ENCODE results near the gene SNX30. TPM values are rescaled to one million over a fixed set of nuclear protein-coding genes. Genes with fewer than 3 reads are reported as not detected.

The SNX30 gene
- total RNA-seq, 1 experiment from 2014 or later, result 6.9 TPM

DNA sequence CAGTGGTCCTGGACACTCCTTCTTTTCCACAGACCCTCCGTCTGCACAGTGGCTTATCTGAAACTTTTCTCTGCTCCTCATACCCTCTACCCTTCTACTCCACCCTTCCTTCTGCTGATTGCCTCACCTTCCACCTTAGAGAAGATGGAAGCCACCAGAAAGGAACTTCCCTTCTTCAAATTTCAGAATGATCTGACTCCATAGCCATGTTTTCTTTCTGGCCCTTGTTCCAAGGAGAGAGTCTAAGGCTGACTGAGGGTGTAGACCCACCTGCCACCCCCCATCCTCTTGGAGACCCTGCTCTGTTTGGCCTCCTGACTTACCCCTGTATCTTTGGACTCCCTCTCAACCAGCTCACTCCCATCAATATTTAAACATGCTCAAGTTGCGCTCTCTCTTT, 7.4 kb downstream of the SNX30 start:
- H3K4me1 ChIP-seq (ENCODE audit: control insufficient read depth, insufficient read depth, low read length), result peaks cover 4% of the 10 kb centered on the region
- no peaks in the 10 kb centered on the region for H3K36me3 ChIP-seq (ENCODE audit: control insufficient read depth, insufficient read depth, low read length)
- ChIA-PET CTCF (no interaction called here), POLR2A (no interaction called here)
- intact Hi-C loops (cut with micrococcal nuclease; ENCODE audit: unreplicated experiment) (no loop called here), in situ Hi-C loops (cut with HindIII; ENCODE audit: low pct_unique_long_range_greater_than_20kb, low sequenced_read_pairs) (no loop called here)
- no TSS peak for BruUV-seq (replicated peaks)
- no peak for DNase-seq (ENCODE audit: low read depth, low spot score)
- TF ChIP-seq TCF7L2 (IDR thresholded peaks at IDR 0.05; ENCODE audit: low read depth, low read length), result no peak
- no peak for TF ChIP-seq POLR2AphosphoS5 (IDR thresholded peaks at IDR 0.05; ENCODE audit: low read depth, low read length)
- TF ChIP-seq, protein P1, sequence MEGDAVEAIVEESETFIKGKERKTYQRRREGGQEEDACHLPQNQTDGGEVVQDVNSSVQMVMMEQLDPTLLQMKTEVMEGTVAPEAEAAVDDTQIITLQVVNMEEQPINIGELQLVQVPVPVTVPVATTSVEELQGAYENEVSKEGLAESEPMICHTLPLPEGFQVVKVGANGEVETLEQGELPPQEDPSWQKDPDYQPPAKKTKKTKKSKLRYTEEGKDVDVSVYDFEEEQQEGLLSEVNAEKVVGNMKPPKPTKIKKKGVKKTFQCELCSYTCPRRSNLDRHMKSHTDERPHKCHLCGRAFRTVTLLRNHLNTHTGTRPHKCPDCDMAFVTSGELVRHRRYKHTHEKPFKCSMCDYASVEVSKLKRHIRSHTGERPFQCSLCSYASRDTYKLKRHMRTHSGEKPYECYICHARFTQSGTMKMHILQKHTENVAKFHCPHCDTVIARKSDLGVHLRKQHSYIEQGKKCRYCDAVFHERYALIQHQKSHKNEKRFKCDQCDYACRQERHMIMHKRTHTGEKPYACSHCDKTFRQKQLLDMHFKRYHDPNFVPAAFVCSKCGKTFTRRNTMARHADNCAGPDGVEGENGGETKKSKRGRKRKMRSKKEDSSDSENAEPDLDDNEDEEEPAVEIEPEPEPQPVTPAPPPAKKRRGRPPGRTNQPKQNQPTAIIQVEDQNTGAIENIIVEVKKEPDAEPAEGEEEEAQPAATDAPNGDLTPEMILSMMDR (IDR thresholded peaks at IDR 0.05), result no peak
- TF ChIP-seq SIN3A (IDR thresholded peaks at IDR 0.05; ENCODE audit: borderline replicate concordance, insufficient read depth, low read depth, low read length), result no peak
- TF ChIP-seq, protein P2, sequence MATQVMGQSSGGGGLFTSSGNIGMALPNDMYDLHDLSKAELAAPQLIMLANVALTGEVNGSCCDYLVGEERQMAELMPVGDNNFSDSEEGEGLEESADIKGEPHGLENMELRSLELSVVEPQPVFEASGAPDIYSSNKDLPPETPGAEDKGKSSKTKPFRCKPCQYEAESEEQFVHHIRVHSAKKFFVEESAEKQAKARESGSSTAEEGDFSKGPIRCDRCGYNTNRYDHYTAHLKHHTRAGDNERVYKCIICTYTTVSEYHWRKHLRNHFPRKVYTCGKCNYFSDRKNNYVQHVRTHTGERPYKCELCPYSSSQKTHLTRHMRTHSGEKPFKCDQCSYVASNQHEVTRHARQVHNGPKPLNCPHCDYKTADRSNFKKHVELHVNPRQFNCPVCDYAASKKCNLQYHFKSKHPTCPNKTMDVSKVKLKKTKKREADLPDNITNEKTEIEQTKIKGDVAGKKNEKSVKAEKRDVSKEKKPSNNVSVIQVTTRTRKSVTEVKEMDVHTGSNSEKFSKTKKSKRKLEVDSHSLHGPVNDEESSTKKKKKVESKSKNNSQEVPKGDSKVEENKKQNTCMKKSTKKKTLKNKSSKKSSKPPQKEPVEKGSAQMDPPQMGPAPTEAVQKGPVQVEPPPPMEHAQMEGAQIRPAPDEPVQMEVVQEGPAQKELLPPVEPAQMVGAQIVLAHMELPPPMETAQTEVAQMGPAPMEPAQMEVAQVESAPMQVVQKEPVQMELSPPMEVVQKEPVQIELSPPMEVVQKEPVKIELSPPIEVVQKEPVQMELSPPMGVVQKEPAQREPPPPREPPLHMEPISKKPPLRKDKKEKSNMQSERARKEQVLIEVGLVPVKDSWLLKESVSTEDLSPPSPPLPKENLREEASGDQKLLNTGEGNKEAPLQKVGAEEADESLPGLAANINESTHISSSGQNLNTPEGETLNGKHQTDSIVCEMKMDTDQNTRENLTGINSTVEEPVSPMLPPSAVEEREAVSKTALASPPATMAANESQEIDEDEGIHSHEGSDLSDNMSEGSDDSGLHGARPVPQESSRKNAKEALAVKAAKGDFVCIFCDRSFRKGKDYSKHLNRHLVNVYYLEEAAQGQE (IDR thresholded peaks at IDR 0.05; ENCODE audit: insufficient read depth in 1 of 2, low read depth in 2 of 2, low read length in 1 of 2), result no peak
- H3K27me3 ChIP-seq (ENCODE audit: control insufficient read depth, insufficient read depth, low read length), result no peaks in the 10 kb centered on the region
- ATAC-seq, result no peak
- no peaks in the 10 kb centered on the region for H3K9me3 ChIP-seq (ENCODE audit: control insufficient read depth, insufficient read depth, low read depth, low read length)
- H3K27ac ChIP-seq (ENCODE audit: low read length), result no peak overlapping the region
- no peak overlapping the region for H3K4me3 ChIP-seq (ENCODE audit: low read depth in 2 of 2, low read length in 2 of 2)

DNA sequence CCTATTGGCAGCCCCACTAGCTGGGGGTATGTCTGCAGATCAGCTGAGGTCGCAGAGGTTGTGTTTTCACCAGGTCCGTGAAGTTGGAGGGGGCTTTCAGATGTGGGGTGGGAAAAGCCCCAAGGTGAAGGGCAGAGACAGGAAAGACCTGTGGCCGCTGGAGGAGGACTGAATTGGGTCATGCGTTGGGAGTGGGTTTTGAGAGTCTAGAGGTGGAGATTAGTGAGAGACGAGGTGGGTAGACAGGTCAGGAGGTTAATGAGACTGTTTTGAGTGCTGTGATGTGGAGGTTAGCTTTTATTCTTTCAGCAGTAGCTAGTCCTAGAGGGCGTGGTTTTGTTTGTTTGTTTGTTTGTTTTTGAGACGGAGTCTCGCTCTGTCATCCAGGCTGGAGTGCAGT, 10.3 kb downstream of the SNX30 start:
- H3K9me3 ChIP-seq (ENCODE audit: control insufficient read depth, insufficient read depth, low read depth, low read length), result no peaks in the 10 kb centered on the region
- H3K4me3 ChIP-seq (ENCODE audit: low read depth in 2 of 2, low read length in 2 of 2), result no peak overlapping the region
- ATAC-seq (no peak), DNase-seq (ENCODE audit: low read depth, low spot score) (no peak)
- CTCF ChIA-PET, result no interaction called here
- H3K27ac ChIP-seq (ENCODE audit: low read length), result no peak overlapping the region
- no peaks in the 10 kb centered on the region for H3K36me3 ChIP-seq (ENCODE audit: control insufficient read depth, insufficient read depth, low read length)
- POLR2A ChIA-PET, result interaction anchor here (0.6 kb wide), 1 partner anchor 14 kb away, joined by 4 read pairs; no protein-coding TSS in a partner anchor
- peaks cover 4% of the 10 kb centered on the region for H3K4me1 ChIP-seq (ENCODE audit: control insufficient read depth, insufficient read depth, low read length)
- H3K27me3 ChIP-seq (ENCODE audit: control insufficient read depth, insufficient read depth, low read length), result no peaks in the 10 kb centered on the region
- in situ Hi-C loops (cut with HindIII; ENCODE audit: low pct_unique_long_range_greater_than_20kb, low sequenced_read_pairs) (no loop called here), intact Hi-C loops (cut with micrococcal nuclease; ENCODE audit: unreplicated experiment) (no loop called here)
- no TSS peak for BruUV-seq (replicated peaks)
- TF ChIP-seq, protein P1 (IDR thresholded peaks at IDR 0.05), result no peak
- TF ChIP-seq SIN3A (IDR thresholded peaks at IDR 0.05; ENCODE audit: borderline replicate concordance, insufficient read depth, low read depth, low read length), result no peak
- TF ChIP-seq POLR2AphosphoS5 (IDR thresholded peaks at IDR 0.05; ENCODE audit: low read depth, low read length), result no peak
- TF ChIP-seq TCF7L2 (IDR thresholded peaks at IDR 0.05; ENCODE audit: low read depth, low read length), result no peak
- TF ChIP-seq, protein P2 (IDR thresholded peaks at IDR 0.05; ENCODE audit: insufficient read depth in 1 of 2, low read depth in 2 of 2, low read length in 1 of 2), result no peak

All from Panc1 (cell line).